ENCODE results near the gene BMF.

Gene BMF

GRCh38 chr15:40062816-40063562 lies 45.7 kb downstream of the BMF start:
- no peak for DNase-seq

GRCh38 chr15:40061212-40061901 lies 47.3 kb downstream of the BMF start:
- DNase-seq, result no peak

- DNase-seq, result no peak
Observed at GRCh38 chr15:40060236-40060961, 48.3 kb downstream of the BMF start.

GRCh38 chr15:40059821-40060220 lies 48.9 kb downstream of the BMF start:
- DNase-seq, result no peak

GRCh38 chr15:40058476-40059140 lies 50.1 kb downstream of the BMF start:
- DNase-seq, result no peak

GRCh38 chr15:40055576-40056293 lies 52.9 kb downstream of the BMF start:
- DNase-seq, result no peak

- DNase-seq, result no peak
Observed at GRCh38 chr15:40054855-40055575, 53.7 kb downstream of the BMF start.

- DNase-seq, result no peak
Observed at GRCh38 chr15:40054605-40054854, 54.1 kb downstream of the BMF start.

GRCh38 chr15:40053831-40054604 lies 54.7 kb downstream of the BMF start:
- DNase-seq, result no peak

GRCh38 chr15:40053079-40053830 lies 55.4 kb downstream of the BMF start:
- no peak for DNase-seq

- DNase-seq, result no peak
Observed at GRCh38 chr15:40052604-40053003, 56.1 kb downstream of the BMF start.

GRCh38 chr15:40051616-40052415 lies 56.9 kb downstream of the BMF start:
- no peak for DNase-seq

GRCh38 chr15:40050788-40051470 lies 57.8 kb downstream of the BMF start:
- no peak for DNase-seq

- no peak for DNase-seq
Observed at GRCh38 chr15:40048926-40049475, 59.7 kb downstream of the BMF start.

- no peak for DNase-seq
Observed at GRCh38 chr15:40048211-40048792, 60.4 kb downstream of the BMF start.

GRCh38 chr15:40047415-40048210 lies 61.1 kb downstream of the BMF start:
- DNase-seq, result no peak

- DNase-seq, result no peak
Observed at GRCh38 chr15:40046721-40047414, 61.8 kb downstream of the BMF start.

All from NCI-H1417 treated with DMSO at 0.1 percent for 48 hours (cell line).